Activated T-cell treated with anti-CD3 and anti-CD28 coated beads, Interleukin-2, amount 50 U/mL, for 48 hours (primary cell): ENCODE measurements around the gene RIMBP2.

Experiments
- DNase-seq, 2 experiments: peaks; one replicate each; pipeline ENCODE4 v3.0.0-alpha.2; 2020

Gene RIMBP2

DNA sequence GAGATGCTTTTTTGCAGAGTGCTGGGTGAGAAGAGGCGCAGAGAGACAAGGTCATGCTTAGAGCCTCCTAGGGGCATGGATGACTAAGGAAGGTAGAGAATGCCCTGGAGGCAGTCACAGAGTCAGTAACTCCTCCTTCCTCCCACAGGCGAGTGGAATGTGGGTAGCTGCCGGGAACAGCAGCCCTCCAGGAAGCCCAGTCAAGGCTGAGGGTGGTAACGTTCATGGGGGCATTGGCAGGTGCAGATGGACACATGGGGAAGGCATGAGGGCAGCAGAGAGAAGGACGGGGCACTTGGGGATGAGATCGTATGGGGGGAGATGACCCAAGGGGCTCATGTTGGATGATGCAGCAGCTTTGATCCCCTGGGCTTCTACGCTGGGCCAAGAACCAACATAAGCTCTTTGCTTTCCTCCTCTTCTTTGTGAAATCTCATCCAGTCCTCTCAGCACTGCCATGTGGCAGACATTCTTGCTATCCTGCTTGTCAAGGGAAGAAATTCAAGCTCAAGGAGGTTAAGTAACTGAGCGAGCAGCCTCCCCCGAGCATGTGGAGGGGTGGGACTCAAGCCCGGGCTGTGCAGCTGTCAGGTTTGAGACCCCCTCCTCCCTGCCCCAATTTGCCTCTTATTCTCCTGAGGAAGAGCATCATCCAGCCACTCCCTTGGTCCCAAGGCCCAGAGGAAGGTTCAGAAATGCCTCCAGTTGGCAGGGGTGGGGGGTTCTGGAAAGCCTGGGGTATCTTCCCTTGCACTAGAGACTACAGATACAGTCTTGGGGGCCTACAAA lies 190.5 kb downstream of the RIMBP2 start:
- DNase-seq, result no peak

DNA sequence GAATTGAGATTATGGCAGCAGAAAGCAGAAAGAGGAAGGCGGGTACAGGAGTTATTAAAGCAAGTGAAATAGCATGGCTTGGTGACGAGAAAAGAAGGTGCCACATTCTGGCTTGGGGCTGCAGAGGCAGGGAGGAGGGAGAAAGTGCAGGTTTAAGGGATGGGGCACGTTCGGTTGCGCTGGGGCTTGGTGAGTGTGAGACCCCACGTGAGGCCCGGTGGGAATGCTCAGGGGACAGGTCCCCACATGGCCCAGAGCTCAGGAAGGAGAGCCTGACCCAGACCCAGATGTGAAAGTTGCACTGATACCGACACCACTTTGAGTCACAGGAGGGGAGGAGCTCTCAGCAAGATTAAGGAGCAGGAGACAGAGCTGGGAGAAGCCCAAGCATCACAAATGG lies 191.3 kb downstream of the RIMBP2 start:
- DNase-seq, result no peak

DNA sequence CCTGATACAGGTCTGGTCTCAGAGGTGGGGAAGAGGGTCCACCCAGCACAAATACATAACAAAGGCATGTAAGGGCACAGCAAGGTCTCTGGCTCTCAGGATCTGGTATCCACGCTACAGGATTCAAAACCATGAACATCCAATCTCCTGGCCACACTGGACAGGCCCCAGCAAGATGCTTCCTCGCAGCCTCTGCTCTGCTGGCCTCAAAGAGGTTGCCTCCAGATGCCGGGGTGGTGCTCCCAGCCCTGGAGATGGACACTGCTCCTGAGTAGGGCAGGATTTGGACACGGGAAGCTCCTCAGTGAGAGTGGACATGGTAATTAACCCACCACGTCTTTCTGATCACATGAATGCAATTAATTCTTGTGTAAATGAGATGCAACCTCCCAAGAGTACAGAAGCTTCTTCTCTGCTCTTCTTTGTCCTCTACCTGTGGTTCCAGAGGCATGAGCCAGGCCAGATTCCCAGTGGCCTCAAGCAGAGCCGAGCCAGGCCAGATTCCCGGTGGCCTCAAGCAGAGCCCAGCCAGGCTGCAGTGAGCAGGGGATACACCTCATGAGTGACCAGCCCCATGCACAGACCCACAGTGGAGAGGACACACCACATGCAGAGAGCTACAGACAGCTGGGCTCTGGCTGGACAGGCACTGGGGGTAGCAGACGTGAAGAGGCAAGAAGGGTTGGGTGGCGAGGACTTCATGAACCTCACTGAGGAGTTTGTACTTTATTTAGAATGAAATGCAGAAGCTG lies 192.1 kb downstream of the RIMBP2 start:
- no peak for DNase-seq

DNA sequence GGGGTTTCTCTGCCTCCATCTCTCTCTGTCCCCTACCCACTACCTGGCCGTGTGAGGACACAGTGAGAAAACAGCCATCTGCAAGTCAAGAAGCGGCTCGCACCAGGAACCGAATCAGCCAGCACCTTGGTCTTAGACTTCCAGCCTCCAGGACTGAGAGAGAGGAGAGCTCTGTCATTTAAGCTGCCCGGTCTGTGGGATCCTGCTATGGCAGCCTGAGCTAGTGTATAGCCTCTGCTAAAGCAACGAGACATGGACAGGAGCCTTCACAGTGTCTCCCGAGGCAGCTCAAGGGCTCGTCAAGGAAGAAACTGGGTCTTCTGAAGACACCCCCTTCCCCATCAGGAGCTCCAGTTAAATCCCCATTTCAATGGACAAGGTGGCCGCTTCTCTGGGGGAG lies 192.9 kb downstream of the RIMBP2 start:
- no peak for DNase-seq

DNA sequence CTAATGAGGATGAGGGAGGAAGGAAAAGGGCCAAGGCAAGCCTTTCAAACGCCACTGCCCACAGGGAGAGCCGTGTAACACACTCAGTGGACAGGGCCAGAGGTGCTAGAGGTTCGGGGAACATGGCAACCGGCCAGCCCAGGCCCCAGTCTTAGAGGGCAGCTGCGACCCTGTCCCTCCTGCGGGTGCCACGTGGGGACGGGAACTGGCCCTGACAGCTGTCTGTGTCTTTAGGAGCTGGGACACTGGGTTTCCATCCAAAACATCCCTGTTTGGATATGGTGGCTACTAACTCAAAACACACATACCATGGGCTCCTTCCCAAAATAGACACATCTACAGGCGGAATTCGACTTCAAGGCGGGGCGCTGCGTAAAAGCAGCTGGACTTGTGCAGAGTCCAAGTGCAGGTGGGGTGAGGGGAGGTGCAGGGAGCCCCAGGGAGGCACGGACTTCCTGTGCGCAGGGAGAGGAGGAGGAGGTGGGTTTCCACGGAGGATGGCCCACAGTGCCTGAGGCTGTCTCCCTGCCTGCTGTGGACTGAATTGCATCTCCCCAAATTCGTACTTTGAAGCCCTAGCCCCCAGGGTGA lies 193.8 kb downstream of the RIMBP2 start:
- no peak for DNase-seq

DNA sequence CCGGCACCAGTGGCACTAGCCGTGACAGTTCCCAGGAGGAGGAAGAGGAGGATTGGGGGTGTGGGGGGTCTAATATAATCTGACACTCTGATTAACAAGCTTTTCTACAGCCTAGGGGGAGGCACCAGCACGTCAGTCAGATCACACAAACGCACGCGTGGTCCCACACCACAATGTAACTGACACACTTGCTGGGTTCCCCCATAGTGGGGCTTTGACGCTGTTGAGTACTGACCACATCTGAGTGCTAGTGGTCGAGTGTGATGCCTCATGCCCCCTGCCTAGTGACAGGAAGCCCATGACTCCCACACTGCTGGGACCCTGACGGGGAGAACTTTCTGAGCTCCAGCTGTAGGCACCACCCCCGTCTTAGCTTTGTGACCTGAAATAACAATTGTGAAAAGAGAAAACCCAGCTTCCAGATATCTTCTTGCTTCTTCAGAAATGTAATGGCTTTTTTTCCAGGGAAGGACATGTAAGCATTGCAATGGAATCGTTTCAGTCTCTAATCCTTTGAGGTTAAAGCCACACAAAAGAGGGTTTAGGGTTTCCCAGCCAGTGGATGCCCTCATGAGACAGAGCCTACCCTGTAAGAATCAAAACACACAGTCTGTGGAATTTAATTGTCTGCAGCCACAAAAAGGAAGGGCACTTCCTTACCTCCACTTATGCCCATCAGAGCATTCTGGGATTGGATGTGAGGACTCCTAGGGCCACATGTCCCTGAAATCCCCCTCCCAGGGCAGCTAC lies 194.5 kb downstream of the RIMBP2 start:
- DNase-seq, result no peak

DNA sequence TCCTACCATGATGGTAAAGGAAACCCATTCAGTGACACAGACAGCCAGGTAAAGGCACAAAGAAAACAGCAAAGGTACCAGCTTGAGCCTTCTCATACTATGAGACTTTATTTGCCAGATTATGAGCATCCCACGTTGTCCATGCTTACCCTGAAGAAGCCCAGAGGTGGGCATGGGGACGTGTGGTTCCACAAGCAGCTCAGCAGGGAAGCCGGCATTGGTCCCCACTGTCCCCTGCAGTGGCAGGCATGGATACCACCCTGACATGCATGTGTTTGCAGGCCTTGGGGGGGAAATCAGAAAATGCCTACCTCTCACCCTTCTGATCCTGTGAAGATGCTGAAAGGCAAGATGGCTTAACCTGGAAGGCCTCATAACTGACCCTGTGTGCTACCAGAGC lies 195.3 kb downstream of the RIMBP2 start:
- DNase-seq, result no peak

DNA sequence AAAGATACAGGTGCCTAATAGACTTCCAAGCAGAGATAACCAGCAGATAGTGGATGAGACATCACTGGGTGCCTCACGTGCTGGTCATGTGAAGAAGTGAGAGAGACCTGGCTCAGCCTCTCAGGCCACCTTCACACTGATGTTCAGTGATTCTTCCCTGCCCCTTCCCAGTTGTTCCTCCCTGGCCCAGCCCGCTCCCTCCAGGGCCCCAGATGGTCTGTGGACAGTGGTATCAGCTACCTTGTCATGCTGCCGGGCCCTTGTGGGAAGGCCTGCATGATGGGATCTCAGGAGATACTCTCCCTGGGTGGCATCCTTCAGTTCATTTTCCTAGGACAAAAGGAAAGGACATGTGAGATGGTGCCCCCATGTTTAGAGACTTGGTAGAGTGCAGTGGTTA lies 198.5 kb downstream of the RIMBP2 start:
- no peak for DNase-seq

DNA sequence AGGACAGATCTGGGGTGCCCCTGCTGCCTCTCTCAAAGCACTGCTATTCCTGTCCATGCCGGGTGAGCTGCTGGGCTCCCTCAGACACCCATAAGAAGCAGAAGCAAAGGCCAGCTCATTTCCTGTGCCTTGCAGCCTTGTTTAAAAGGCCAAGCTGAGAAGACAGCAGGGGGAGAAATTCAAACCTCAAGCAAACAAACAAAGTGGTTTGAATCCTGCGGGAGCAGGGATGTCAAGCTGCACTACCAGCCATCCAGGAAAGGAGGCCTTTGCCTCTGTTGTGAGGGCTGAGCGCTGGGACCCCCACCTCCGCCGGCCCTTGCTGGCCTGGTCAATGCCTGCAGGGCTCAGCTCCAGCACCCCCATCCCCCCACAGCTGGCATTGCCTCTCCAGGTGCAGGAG lies 201.9 kb downstream of the RIMBP2 start:
- DNase-seq, result no peak

DNA sequence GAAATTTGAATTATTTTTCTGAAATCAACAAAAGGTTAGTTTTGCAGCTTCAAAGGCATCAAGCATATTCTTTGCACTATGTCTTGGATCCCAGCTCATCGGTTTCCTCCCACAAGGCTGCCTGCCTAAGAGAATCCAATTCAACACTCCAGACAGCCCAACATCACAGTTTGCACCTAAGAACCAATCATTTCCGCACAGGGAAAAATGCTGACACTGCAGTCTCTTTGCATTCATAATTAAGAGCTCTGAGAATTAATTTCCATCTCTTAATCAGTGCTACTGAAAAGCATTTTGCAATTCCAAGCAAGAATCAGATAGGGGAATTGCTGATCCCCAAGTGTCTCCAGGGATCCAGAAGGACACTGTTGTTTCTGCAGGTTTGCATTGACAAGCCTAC lies 202.5 kb downstream of the RIMBP2 start:
- DNase-seq, result no peak

DNA sequence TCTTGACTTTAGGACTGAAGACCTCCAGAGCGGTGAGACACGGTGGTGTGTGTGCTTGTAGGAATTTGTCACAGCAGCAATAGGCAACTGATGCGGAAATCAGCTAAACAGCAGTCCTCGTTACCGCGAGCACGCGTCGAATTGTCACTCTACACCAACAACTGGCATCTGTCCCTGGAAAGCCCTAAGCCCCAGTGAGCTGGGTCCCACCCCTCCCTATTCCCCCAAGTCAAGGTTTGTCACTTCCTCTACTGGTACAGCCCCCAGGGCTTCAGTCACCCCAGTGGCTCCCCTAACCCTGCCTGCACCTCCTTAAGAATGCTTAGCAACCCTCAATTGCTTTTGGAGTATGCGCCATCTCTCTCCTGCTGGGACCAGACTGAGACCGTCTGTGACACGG lies 204.8 kb downstream of the RIMBP2 start:
- no peak for DNase-seq

DNA sequence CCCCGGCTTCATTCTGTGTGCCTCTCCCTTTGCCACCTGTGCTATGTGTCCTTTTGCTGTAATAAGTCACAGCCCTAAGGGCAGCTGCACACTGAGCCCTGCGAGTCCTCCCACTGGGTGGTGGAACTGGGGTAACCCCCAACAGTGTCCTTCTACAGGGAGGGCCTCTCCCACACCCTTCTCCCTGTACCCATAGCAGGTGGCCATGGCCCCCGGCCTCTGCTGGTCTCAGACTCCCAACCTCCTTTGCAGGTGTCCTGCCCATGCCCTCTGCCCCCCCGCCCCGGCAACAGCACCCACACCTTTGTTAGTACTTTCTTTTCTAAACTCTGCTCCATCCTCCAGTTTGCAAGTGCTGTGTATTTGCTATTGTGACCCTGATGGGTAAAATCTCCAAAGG lies 206.6 kb downstream of the RIMBP2 start:
- DNase-seq, result no peak

DNA sequence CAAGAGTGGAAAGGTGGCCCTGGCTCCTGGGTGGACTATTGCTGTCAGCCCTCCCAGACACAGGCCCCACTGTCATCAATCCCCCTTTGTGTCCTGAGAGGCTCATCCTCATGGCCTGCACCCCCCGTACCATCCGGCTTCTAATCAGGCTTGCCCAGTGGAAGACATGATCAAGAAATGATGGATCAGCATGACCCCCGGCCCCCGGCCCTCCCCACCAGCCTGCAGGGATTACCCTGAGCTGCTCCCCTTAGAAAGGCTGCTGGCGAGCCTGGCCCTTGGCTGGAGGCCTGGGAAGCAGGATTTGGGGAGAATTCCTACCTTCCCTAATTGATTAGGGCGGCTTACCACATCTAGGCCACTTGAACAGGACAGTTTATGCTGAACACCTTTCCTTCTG lies 207.3 kb downstream of the RIMBP2 start:
- no peak for DNase-seq

DNA sequence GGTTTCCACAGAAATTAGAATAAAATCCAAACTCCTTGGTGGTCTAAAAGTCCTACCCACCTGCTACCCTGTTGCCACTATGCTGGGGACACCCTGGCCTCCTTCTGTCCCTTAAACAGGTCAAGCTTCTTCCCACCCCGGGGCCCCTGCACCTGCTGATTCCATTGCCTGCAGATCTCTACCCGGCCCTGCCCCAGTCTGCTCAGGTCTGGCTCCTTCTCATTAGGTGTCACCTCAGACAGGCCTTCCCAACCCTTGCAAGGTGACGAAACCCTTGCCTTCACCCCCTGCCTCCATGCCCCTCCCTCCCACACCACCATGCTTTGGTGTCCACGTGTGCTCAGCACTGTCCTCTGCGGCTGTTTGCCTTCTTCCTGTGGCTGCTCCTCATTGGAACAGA lies 207.8 kb downstream of the RIMBP2 start:
- no peak for DNase-seq

DNA sequence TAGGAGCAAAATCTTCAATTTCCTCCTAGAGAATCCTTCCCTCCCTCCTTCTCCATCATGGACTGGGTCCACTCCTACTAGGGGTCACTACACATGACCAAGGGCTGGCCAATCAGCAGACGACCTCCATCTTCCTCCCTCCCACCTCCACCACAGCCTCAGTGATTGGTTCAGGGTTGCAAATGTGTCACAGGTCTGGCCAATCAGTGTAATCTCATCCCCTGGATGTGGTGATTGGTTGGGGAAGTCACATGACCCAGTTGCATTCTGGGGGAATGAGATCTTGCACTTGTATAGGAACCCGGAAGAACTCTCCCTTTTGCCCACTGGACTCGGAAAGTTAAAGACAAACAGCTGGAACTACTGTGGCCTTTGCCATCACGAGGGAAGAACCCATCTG lies 209.3 kb downstream of the RIMBP2 start:
- no peak for DNase-seq

DNA sequence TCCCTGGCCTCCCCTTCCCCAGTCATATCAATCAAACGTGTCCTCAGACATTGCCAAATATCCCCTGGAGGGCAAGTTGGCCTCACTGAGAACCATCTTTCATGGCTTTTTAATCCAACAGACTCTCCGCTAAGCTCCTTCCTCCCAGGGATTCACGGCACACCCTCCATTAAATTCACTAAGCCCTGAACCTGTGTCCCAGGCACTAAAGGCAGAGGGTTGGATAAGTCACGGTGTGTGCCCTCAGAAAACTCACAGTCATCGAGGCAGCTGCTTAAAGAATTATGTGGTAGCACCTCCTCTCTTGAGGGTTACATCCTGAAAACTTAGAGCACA lies 211.3 kb downstream of the RIMBP2 start:
- no peak for DNase-seq

DNA sequence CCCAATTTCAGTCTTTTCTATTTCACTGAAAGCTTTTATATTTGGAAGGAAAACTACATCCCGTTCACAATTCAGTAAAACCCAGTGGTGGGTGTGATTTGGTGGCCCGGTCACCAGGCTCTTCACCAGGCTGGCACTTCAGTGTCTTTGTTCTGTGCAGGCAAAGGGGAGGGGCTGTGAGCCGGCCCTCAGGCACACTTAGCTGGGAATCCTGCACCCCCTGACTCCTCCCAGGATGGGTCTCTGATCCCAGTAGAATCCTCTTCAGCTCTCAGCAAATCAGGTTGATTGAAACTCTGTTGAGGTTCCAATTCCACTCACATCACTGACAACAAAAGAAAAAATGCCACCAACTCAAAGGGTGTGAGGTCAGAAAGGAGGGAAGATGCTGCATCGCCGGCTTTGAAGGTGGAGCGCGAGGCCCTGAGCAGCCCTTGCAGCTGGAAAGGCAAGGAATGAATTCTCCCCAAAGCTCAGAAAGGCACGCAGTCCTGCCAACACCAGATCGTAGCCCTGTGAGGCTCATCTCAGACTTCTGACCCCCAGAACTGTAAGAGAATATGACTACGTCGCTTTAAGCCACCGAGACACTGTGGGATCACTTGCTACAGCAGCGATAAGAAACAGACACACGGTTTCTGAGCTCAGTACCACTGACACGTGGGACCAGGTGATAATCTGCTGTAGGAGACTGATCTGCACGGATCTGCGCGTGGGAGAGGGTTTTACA lies 211.8 kb downstream of the RIMBP2 start:
- no peak for DNase-seq

DNA sequence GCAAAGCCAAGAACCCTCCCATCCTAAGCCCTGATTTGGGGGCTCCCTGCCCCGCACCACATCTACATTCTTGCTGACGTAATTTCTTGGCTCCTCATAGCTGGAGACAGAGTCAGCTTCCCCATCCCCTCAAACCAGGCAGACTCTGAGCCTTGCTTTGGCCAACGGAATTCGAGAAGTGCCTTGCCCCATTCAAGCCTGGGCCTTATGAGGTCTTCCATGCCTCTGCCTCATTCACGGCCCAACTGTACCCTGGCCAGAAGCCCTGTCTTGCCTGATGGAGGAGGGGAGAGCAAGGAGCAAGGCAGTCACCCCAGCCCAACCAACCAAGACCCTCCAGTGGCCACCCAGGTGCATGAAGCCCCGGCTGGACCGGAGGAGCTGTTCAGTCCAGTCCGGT lies 214.3 kb downstream of the RIMBP2 start:
- DNase-seq, result no peak

DNA sequence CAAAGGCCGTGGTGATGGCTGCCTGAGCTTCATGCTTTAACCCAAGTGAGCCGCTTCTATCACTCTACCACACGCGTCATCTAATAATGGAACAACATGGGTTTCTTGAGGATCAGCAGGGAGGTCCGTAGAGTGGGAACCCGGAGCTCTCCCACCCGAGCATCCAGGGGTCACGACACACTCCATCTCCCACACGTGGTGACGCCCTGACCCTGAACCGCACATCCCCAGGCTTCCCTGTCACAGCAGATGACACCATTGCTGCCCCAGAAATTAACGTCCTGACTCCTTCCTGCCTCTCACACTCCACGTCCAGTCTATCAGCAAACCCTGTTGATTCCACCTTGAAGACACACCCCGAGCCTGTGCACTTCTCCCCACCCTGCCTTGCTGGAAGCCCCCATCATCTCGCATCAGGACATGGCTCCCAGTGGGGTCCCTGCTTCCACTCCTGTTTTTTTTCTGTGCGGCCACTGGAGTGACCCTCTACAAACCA lies 215.2 kb downstream of the RIMBP2 start:
- no peak for DNase-seq

DNA sequence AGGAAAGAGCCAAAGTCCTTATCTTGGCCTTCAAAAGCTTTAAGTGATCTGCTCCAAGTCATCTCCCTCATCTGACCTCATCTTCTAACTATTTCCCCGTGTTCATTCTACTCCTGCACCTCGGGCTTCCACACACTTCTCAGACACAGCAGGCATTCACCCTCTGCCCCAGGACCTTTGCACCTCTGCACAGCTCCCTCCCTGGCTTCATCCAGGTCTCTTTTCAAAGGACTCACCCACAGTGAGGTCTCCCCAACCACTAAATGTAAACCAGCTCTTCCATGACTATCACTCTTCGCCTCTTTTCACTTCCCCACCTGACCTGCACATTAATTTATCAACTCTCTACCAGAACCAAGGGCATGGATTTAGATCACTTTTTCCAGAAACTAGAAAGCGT lies 216.6 kb downstream of the RIMBP2 start:
- DNase-seq, result no peak

DNA sequence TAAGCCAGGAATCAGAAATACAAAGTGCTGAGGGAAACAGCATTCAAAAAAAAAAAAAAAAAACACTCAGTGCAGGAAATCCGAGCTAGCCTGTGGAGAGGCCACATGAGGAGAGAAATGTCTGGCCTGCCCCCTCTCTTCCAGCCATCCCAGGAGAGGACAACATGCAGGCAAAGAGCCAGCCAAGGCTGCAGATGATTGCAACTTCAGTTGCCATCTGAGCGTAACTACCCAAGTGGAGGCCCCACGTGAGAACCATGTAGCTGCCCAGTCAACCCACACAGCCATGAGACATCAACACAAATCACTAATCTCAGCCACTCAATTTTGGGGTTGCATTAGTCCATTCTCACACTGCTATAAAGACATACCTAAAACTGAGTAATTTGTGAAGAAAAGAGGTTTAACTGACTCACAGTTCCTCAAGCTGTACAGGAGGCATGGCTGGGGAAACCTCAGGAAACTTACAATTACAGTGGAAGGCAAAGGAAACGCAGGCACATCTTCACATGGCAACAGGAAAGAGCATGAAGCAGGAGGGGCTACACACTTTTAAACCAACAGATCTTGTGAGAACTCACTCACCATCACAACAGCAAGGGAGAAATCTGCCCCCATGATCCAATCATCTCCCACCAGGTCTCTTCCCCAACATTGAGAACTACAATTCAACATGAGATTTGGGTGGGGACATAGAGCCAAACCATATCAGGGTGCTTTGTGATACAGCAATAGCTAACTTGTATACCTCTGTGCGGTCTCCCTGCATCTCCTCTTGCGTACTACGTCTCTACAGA lies 217.3 kb downstream of the RIMBP2 start:
- DNase-seq, result no peak

DNA sequence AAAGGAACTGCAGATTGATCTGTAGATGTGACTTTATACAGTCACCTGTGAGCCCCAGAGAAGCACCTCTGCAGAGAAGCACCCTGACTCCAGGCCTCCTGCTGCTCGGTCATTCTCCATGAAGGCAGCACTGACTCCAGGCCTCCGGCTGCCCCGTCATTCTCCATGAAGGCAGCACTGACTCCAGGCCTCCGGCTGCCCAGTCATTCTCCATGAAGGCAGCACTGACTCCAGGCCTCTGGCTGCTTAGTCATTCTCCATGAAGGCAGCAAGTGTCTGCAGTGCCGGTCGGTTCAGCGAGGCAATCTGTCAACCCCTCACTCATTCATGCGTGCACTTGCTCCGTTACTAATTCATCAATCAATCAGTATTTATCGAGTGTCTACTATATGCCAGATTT lies 218.1 kb downstream of the RIMBP2 start:
- no peak for DNase-seq
